ENCODE data around the gene SLC24A3.

GRCh38 chr20:19677336-19677735 lies 464.9 kb downstream of the SLC24A3 start:
- TF ChIP-seq CTCF (IDR thresholded peaks at IDR 0.05), result no peak
- no peak for TF ChIP-seq POLR2A (IDR thresholded peaks at IDR 0.05)
